GM23248 (cell line): Measurements from ENCODE around the gene B3GALT5. TPM values are rescaled to one million over a fixed set of nuclear protein-coding genes. Genes with fewer than 3 reads are reported as not detected.

Source experiments
- DNase-seq: peaks from one replicate; pipeline ENCODE4 v3.0.0-alpha.2; 2015
- H2AFZ ChIP-seq: fragments of 200-600 bp; sonication (generic); 2 replicates; pipeline ENCODE4 v1.6.1; 2016; ENCODE audit warnings: antibody characterized with exemption
- H3F3A ChIP-seq: fragments of 200-600 bp; sonication (generic); 2 replicates; pipeline ENCODE4 v1.6.1; 2016; ENCODE audit warnings: mild to moderate bottlenecking, antibody characterized with exemption, mixed run types; ENCODE audit not compliant: insufficient read depth
- H3K27ac ChIP-seq: fragments of 200-600 bp; sonication (generic); 2 replicates; pipeline ENCODE4 v1.5.1; 2016; ENCODE audit warnings: mild to moderate bottlenecking
- H3K27me3 ChIP-seq: fragments of 200-600 bp; sonication (generic); replicated peaks from 2 replicates; pipeline ENCODE4 v1.6.1; 2016; ENCODE audit warnings: mild to moderate bottlenecking; ENCODE audit not compliant: insufficient read depth
- H3K36me3 ChIP-seq: fragments of 200-600 bp; sonication (generic); 2 replicates; pipeline ENCODE4 v1.6.1; 2016; ENCODE audit warnings: low read depth, mild to moderate bottlenecking
- H3K4me1 ChIP-seq: fragments of 200-600 bp; sonication (generic); 2 replicates; pipeline ENCODE4 v1.6.1; 2016; ENCODE audit warnings: mild to moderate bottlenecking; ENCODE audit not compliant: insufficient read depth
- H3K4me2 ChIP-seq: fragments of 200-600 bp; sonication (generic); one replicate; pipeline ENCODE4 v1.6.1; 2016; ENCODE audit warnings: mild to moderate bottlenecking; ENCODE audit not compliant: unreplicated experiment
- H3K4me3 ChIP-seq: fragments of 200-600 bp; sonication (generic); 2 replicates; pipeline ENCODE4 v1.5.1; 2016; ENCODE audit warnings: mild to moderate bottlenecking
- H3K79me2 ChIP-seq: fragments of 200-600 bp; sonication (generic); 2 replicates; pipeline ENCODE4 v1.6.1; 2016; ENCODE audit warnings: mild to moderate bottlenecking; ENCODE audit not compliant: insufficient read depth
- H3K9ac ChIP-seq: fragments of 200-600 bp; sonication (generic); 2 replicates; pipeline ENCODE4 v1.6.1; 2016; ENCODE audit warnings: mild to moderate bottlenecking
- H3K9me2 ChIP-seq: fragments of 200-600 bp; sonication (generic); 2 replicates; pipeline ENCODE4 v1.6.1; 2016; ENCODE audit warnings: mixed run types, mild to moderate bottlenecking, moderate library complexity; ENCODE audit not compliant: insufficient read depth
- H3K9me3 ChIP-seq: fragments of 200-600 bp; sonication (generic); one replicate; pipeline ENCODE4 v1.6.1; 2017; ENCODE audit warnings: low read depth
- H4K20me1 ChIP-seq: fragments of 200-600 bp; sonication (generic); 2 replicates; pipeline ENCODE4 v1.6.0; 2016; ENCODE audit not compliant: insufficient read depth
- EZH2 ChIP-seq: fragments of 200-600 bp; sonication (generic); IDR thresholded peaks from 2 replicates; pipeline ENCODE4 v1.6.1; 2018; ENCODE audit warnings: antibody characterized with exemption, mild to moderate bottlenecking; ENCODE audit not compliant: insufficient read depth, poor library complexity, severe bottlenecking
- EZH2phosphoT487 ChIP-seq: fragments of 200-600 bp; sonication (generic); IDR thresholded peaks from 2 replicates; pipeline ENCODE4 v1.6.1; 2018; ENCODE audit warnings: antibody characterized with exemption, moderate library complexity, mild to moderate bottlenecking, low read depth; ENCODE audit not compliant: insufficient read depth
- WGBS, 2 experiments: methylation state at CpG; one replicate each; pipeline ENCODE4 v1.1.6; 2015 to 2017; ENCODE audit warnings: low lambda C conversion rate in 2 of 2, low coverage in 1 of 2; ENCODE audit errors: missing lambda C conversion rate in 2 of 2; 5-methylcytosine and 5-hydroxymethylcytosine counted together
- in situ Hi-C: fragments of 300-500 bp; cut with MboI; formaldehyde crosslinking; loops from 2 replicates; pipeline ENCODE4 v1.15.0; 2020
- polyA plus RNA-seq: library from polyadenylated mRNA; unstranded; fragments of >200 nt; fragmentation: Nextera tagmentation; extraction: Ambion mirVana; gene quantifications from 2 replicates; pipeline ENCODE4 v1.2.1, GENCODE V29; 2016
- total RNA-seq: library from RNA; depleted of rRNA; stranded (reverse); fragments of >200 nt; shearing (Covaris generic); gene quantifications from 2 replicates; pipeline ENCODE4 v1.2.3, GENCODE V29; 2014; rRNA removed

B3GALT5 gene
- total and polyA plus RNA-seq, 2 experiments from 2014 or later, result not detected

DNA sequence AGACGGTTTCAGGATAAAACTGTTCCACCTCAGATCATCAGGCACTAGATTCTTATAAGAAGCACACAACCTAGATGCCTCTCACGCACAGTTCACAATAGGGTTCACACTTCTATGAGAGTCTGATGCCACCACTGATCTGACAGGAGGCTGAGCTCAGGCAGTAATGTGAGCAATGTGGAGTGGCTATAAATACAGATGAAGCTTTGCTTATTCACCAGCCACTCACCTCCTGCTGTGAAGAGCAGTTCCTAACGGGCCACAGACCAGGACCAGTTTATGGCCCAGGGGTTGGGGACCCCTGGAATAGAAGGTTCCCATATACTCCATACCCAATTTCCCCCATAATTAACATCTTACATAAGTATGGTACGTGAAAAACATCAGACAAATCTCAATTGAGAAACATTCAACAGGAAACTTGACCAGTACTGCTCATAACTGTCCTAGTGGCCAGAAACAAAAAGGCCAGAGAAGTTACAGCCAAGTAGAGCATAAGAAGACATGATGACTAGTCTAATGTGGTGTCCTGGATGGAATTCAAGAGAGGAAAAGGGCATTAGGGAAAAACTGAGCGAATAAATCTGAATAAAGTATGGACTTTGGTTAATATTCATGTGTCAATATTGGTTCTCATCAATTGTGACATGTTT is 107.5 kb downstream of the B3GALT5 start:
- H3K9ac ChIP-seq, result no peak overlapping the region
- H3K79me2 ChIP-seq, result no peaks in the 10 kb centered on the region
- H3K4me1 ChIP-seq, result no peaks in the 10 kb centered on the region
- no peaks in the 10 kb centered on the region for H3K9me3 ChIP-seq
- H3K36me3 ChIP-seq, result no peaks in the 10 kb centered on the region
- H2AFZ ChIP-seq, result no peak overlapping the region
- H3K27me3 ChIP-seq, result no peaks in the 10 kb centered on the region
- H3F3A ChIP-seq, result no peaks in the 10 kb centered on the region
- in situ Hi-C loops, result no loop called here
- TF ChIP-seq EZH2phosphoT487 (no peak), EZH2 (no peak)
- WGBS, 2 experiments, result 18 to 20% methylated on average over 5 of the region's 5 CpGs
- no peaks in the 10 kb centered on the region for H4K20me1 ChIP-seq
- no peak overlapping the region for H3K27ac ChIP-seq
- DNase-seq, result peak; percentile 42
- H3K9me2 ChIP-seq, result no peaks in the 10 kb centered on the region
- no peak overlapping the region for H3K4me3 ChIP-seq
- no peak overlapping the region for H3K4me2 ChIP-seq

DNA sequence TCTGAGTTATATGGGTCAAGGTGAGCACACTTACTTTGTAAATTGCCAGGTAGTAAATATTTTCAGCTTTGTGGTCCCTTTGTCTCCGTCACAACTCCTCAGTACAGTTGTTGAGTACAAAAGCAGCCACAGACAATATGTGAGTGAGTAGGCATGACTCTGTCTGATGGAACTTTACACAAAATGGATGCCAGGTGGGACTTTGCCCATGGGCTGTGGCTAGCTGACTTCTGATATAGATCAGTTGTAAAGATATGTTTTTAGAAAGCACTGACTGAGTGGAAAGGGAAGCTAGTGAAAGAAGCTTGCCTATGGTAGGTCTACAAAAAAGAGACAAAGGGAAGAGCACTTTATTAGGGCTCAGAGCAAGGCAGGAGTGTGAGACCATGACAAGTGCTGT is 109.1 kb downstream of the B3GALT5 start:
- Histone ChIP-seq H3K79me2 (no peaks in the 10 kb centered on the region), H3K4me1 (no peaks in the 10 kb centered on the region), H4K20me1 (no peaks in the 10 kb centered on the region), H3F3A (no peaks in the 10 kb centered on the region), H3K36me3 (no peaks in the 10 kb centered on the region), H2AFZ (no peak overlapping the region), H3K27me3 (no peaks in the 10 kb centered on the region), H3K9me2 (no peaks in the 10 kb centered on the region), H3K9me3 (no peaks in the 10 kb centered on the region), H3K9ac (no peak overlapping the region), H3K27ac (no peak overlapping the region), H3K4me2 (no peak overlapping the region), H3K4me3 (no peak overlapping the region)
- DNase-seq, result no peak
- in situ Hi-C loops, result no loop called here
- 7 to 22% methylated on average over 1 of the region's 1 CpG for WGBS, 2 experiments
- TF ChIP-seq EZH2 (no peak), EZH2phosphoT487 (no peak)

Other genes starting within 250 kb of the B3GALT5 start
- gene LCA5L, start 167.2 kb upstream of the B3GALT5 start, total RNA-seq, result 1.1 TPM in 2 replicates
- 2.4 and 3.0 TPM in 2 replicates for gene LCA5L, start 167.2 kb upstream of the B3GALT5 start, polyA plus RNA-seq
- gene SH3BGR, start 161.0 kb upstream of the B3GALT5 start, total RNA-seq, result 0.76 and 4.4 TPM in 2 replicates
- 5.0 and 5.7 TPM in 2 replicates for gene SH3BGR, start 161.0 kb upstream of the B3GALT5 start, polyA plus RNA-seq
- gene IGSF5, start 132.2 kb downstream of the B3GALT5 start, total RNA-seq, result not detected in 2 replicates
- not detected in 2 replicates for gene IGSF5, start 132.2 kb downstream of the B3GALT5 start, polyA plus RNA-seq